Caco-2 (cell line): ENCODE data around the gene SDSL. TPM values are rescaled to one million over a fixed set of nuclear protein-coding genes. Genes with fewer than 3 reads are reported as not detected.

ENCODE experiments used
- BruUV-seq: library from RNA; stranded (reverse); fragments of 400-500 nt; replicated peaks from 2 replicates; lab custom pipeline; 2021; lab: Mats Ljungman, UMichigan
- CTCF ChIA-PET: fragments of 300-600 bp; sonication (Branson Sonifier 250); formaldehyde crosslinking; loops from one replicate; lab custom pipeline; 2022; ENCODE audit warnings: antibody characterized with exemption; lab: Charles Lee
- POLR2A ChIA-PET: fragments of 300-600 bp; sonication (Branson Sonifier 250); formaldehyde crosslinking; loops from one replicate; lab custom pipeline; 2022; ENCODE audit warnings: antibody characterized with exemption; lab: Charles Lee
- DNase-seq, 2 experiments: peaks; one replicate each; pipeline versions ENCODE4 v3.0.0 to v3.0.0-alpha.2; 2020 to 2022
- H3K27me3 ChIP-seq: replicated peaks from 2 replicates; pipeline ENCODE4 v1.6.0; 2011; ENCODE audit warnings: low read length; ENCODE audit not compliant: control insufficient read depth, insufficient read depth
- H3K36me3 ChIP-seq: 2 replicates; pipeline ENCODE4 v1.5.1; 2011; ENCODE audit warnings: low read length; ENCODE audit not compliant: control insufficient read depth, insufficient read depth
- H3K4me1 ChIP-seq: fragments of 250-450 bp; sonication (Bioruptor Pico); 2 replicates; pipeline ENCODE4 v1.5.1; 2020; ENCODE audit warnings: mild to moderate bottlenecking
- H3K4me3 ChIP-seq: 2 replicates; pipeline ENCODE4 v1.5.1; 2011; ENCODE audit warnings: low read depth, mild to moderate bottlenecking, control low read depth, low read length
- H3K9me3 ChIP-seq: fragments of 250-450 bp; sonication (Bioruptor Pico); 2 replicates; pipeline ENCODE4 v1.5.1; 2020; ENCODE audit warnings: mild to moderate bottlenecking, moderate library complexity
- H3K27ac Mint-ChIP-seq: one replicate; pipeline ENCODE4 v1.8.0; 2022; ENCODE audit warnings: mixed read lengths; ENCODE audit not compliant: unreplicated experiment
- H3K27me3 Mint-ChIP-seq: one replicate; pipeline ENCODE4 v1.8.0; 2022; ENCODE audit warnings: mixed read lengths; ENCODE audit not compliant: insufficient read depth, unreplicated experiment
- H3K36me3 Mint-ChIP-seq: one replicate; pipeline ENCODE4 v1.8.0; 2022; ENCODE audit warnings: mild to moderate bottlenecking, mixed read lengths; ENCODE audit not compliant: insufficient read depth, unreplicated experiment
- H3K4me1 Mint-ChIP-seq: one replicate; pipeline ENCODE4 v1.8.0; 2022; ENCODE audit warnings: low read depth, mixed read lengths; ENCODE audit not compliant: unreplicated experiment
- H3K4me3 Mint-ChIP-seq: one replicate; pipeline ENCODE4 v1.8.0; 2022; ENCODE audit warnings: mild to moderate bottlenecking, moderate library complexity, mixed read lengths; ENCODE audit not compliant: unreplicated experiment
- H3K9me3 Mint-ChIP-seq: one replicate; pipeline ENCODE4 v1.8.0; 2022; ENCODE audit warnings: mixed read lengths; ENCODE audit not compliant: unreplicated experiment
- CTCF ChIP-seq, 2 experiments: fragments of 200-600 bp in 1 of 2; IDR thresholded peaks; 1 replicate in 1 of 2; 2 replicates in 1 of 2; pipeline versions ENCODE4 v1.5.1 to v1.8.0; 2011 to 2022; ENCODE audit warnings: antibody characterized with exemption in 1 of 2, control low read depth in 1 of 2, inconsistent platforms in 1 of 2, low read depth in 1 of 2, low read length in 1 of 2, mild to moderate bottlenecking in 1 of 2, moderate library complexity in 1 of 2; ENCODE audit not compliant: insufficient read depth in 1 of 2, severe bottlenecking in 1 of 2, unreplicated experiment in 1 of 2
- intact Hi-C: fragments of 100-400 bp; cut with micrococcal nuclease; formaldehyde crosslinking; loops from one replicate; pipeline ENCODE4 v1.10.0; 2022; ENCODE audit not compliant: unreplicated experiment
- total RNA-seq: library from RNA; stranded (reverse); gene quantifications from 2 replicates; pipeline ENCODE4 v1.2.3, GENCODE V29; 2022

The SDSL gene
- total RNA-seq, 1 experiment from 2014 or later = 4.5 TPM

DNA sequence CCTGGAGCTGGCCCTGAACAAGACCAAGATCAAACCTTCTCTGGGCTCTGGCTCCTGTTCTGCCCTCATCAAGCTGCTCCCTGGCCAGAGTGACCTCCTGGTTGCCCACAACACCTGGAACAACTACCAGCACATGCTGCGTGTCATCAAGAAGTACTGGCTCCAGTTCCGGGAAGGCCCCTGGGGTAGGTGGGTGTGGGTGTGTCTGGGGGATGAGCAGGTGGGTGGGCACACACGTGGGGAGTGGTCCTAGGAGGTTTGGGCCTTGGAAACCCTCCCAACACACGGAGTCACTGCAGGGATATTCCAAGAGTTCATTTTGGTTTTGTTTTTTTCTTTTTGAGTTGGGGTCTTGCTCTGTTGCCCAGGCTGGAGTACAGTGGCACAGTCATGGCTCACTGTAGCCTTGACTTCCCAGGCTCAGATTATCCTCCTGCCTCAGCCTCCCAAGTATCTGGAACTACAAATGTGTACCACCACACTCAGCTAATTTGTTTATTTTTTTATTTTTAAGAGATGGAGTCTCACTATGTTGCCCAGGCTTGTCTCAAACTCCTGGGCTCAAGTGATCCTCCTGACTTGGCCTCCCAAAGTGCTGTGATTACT is 47.3 kb upstream of the SDSL start:
- Histone ChIP-seq H3K4me1 (no peaks in the 10 kb centered on the region), H3K36me3 (peaks cover 2% of the 10 kb centered on the region), H3K27me3 (no peaks in the 10 kb centered on the region), H3K9me3 (no peaks in the 10 kb centered on the region), H3K4me3 (no peak overlapping the region)
- Mint-ChIP-seq H3K27me3 (no peaks in the 10 kb centered on the region), H3K4me1 (no peaks in the 10 kb centered on the region), H3K36me3 (peaks cover 20% of the 10 kb centered on the region), H3K4me3 (no peak overlapping the region), H3K9me3 (no peaks in the 10 kb centered on the region), H3K27ac (no peak overlapping the region)
- CTCF ChIA-PET = no interaction called here
- intact Hi-C loops = no loop called here
- BruUV-seq = no TSS peak
- no peak for TF ChIP-seq CTCF (IDR thresholded peaks at IDR 0.05; ENCODE audit: insufficient read depth in 1 of 2, low read depth in 1 of 2, low read length in 1 of 2, severe bottlenecking in 1 of 2, unreplicated experiment in 1 of 2)
- POLR2A ChIA-PET = no interaction called here
- DNase-seq = no peak

- Histone ChIP-seq H3K36me3 (peaks cover 2% of the 10 kb centered on the region), H3K4me3 (no peak overlapping the region), H3K9me3 (no peaks in the 10 kb centered on the region), H3K4me1 (no peaks in the 10 kb centered on the region), H3K27me3 (no peaks in the 10 kb centered on the region)
- intact Hi-C loops = no loop called here
- Mint-ChIP-seq H3K9me3 (no peaks in the 10 kb centered on the region), H3K4me3 (no peak overlapping the region), H3K27ac (no peak overlapping the region), H3K27me3 (no peaks in the 10 kb centered on the region), H3K36me3 (peaks cover 25% of the 10 kb centered on the region), H3K4me1 (no peaks in the 10 kb centered on the region)
- CTCF ChIA-PET = no interaction called here
- DNase-seq = no peak
- no peak for TF ChIP-seq CTCF (IDR thresholded peaks at IDR 0.05; ENCODE audit: insufficient read depth in 1 of 2, low read depth in 1 of 2, low read length in 1 of 2, severe bottlenecking in 1 of 2, unreplicated experiment in 1 of 2)
- no TSS peak for BruUV-seq
- POLR2A ChIA-PET = no interaction called here
These were observed 43.9 kb upstream of the SDSL start for GRCh38 chr12:113378291-113378690.

- no peak overlapping the region for H3K4me3 ChIP-seq
- no peaks in the 10 kb centered on the region for H3K9me3 ChIP-seq
- BruUV-seq = no TSS peak
- ChIA-PET POLR2A (no interaction called here), CTCF (no interaction called here)
- Mint-ChIP-seq H3K27ac (no peak overlapping the region), H3K36me3 (peaks cover 5% of the 10 kb centered on the region), H3K9me3 (no peaks in the 10 kb centered on the region), H3K4me1 (no peaks in the 10 kb centered on the region), H3K27me3 (no peaks in the 10 kb centered on the region), H3K4me3 (no peak overlapping the region)
- no peaks in the 10 kb centered on the region for H3K4me1 ChIP-seq
- DNase-seq = no peak
- TF ChIP-seq CTCF (IDR thresholded peaks at IDR 0.05; ENCODE audit: insufficient read depth in 1 of 2, low read depth in 1 of 2, low read length in 1 of 2, severe bottlenecking in 1 of 2, unreplicated experiment in 1 of 2) = no peak
- intact Hi-C loops = no loop called here
- H3K27me3 ChIP-seq = no peaks in the 10 kb centered on the region
- H3K36me3 ChIP-seq = no peaks in the 10 kb centered on the region; the same call in 1 of the 2 replicates
These were observed 41.0 kb upstream of the SDSL start for GRCh38 chr12:113381220-113381619.
